Right atrium auricular region (tissue), 2 donors: ENCODE results near the gene MTMR2. TPM values are rescaled to one million over a fixed set of nuclear protein-coding genes. Genes with fewer than 3 reads are reported as not detected.
A peak's percentile ranks its signal among the peaks of the same experiment; 100 is the strongest.

Experiments
- DNase-seq: peaks from one replicate; pipeline ENCODE4 v3.0.0-alpha.2; 2019; ENCODE audit warnings: low spot score
- H3K27ac ChIP-seq, 2 donors: fragments of 200-600 bp; sonication (generic); 1 replicate in 1 of 2; 2 replicates in 1 of 2; pipeline ENCODE4 v1.5.1; 2016 to 2019
- H3K27me3 ChIP-seq, 2 donors: fragments of 200-600 bp; sonication (generic); one replicate each; pipeline versions ENCODE4 v1.5.1 to v1.6.0; 2017 to 2019
- H3K36me3 ChIP-seq: fragments of 200-600 bp; sonication (generic); one replicate; pipeline ENCODE4 v1.5.1; 2016
- H3K4me1 ChIP-seq, 2 donors: fragments of 200-600 bp; sonication (generic); one replicate each; pipeline versions ENCODE4 v1.5.1 to v1.6.0; 2017 to 2019
- H3K4me3 ChIP-seq, 2 donors: fragments of 200-600 bp; sonication (generic); 1 replicate in 1 of 2; 2 replicates in 1 of 2; pipeline ENCODE4 v1.5.1; 2017 to 2019; ENCODE audit warnings: mild to moderate bottlenecking in 1 of 2, moderate library complexity in 1 of 2
- H3K9me3 ChIP-seq, 2 donors: fragments of 200-600 bp; sonication (generic); one replicate each; pipeline ENCODE4 v1.5.1; 2019
- total RNA-seq, 2 donors: library from RNA; depleted of rRNA; stranded (reverse); fragments of >200 nt; gene quantifications; one replicate each; pipeline ENCODE4 v1.1.0, GENCODE V29; 2016
- TF ChIP-seq, protein P1 (sequence below), 2 donors: fragments of 200-600 bp; sonication (generic); IDR thresholded peaks; one replicate each; pipeline ENCODE4 v1.5.1; 2019; ENCODE audit warnings: antibody characterized with exemption in 2 of 2

MTMR2 gene
- total RNA-seq, 2 donors from 2014 or later: 14.9 to 15.3 TPM

DNA sequence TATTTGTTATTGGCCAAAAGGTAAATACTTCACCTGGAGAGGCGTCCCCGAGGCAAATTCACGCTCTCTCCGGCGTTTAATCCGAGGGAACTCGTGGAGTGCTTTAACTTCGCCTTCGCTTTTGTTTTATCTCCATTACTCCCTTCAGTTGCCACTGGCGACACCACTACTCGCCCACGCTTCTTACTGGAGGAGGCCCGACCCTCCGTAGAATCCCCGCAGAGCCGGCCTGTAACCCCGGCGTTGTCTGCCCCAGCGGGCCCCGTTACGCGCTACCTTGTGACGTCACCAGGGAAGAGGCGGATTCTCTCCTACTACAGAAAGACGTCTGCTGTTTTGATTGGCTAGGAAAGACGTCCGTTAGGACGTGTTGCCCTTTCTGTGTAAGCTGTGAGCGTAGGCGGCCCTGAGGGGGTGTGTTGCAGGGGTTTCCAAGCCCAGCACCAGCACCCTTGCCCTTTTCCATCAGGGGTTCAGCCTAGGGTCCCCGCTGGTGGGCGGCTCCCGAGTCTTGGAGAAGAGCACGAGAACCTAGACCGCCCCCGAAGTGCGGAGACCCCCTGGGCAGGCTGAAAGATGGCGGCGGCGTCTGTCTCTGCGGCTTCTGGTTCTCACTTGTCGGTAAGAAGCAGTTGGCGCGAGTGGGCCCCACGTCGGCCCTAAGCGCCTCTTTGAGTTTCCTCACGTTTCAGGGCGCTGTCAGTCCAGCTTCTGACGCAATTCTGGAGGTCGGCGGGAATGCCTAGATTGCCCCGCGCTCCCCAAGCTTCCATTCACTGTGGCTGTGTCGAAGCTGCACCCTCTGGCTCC lies 133.6 kb downstream of the MTMR2 start, which contains the start of gene CEP57:
TSS of gene CEP57 (plus strand) at position 376 of the 810 bp plus-strand sequence. CDS start at position 577, 201 bp downstream.
- DNase-seq: peak; percentile 96
- TF ChIP-seq, protein P1, sequence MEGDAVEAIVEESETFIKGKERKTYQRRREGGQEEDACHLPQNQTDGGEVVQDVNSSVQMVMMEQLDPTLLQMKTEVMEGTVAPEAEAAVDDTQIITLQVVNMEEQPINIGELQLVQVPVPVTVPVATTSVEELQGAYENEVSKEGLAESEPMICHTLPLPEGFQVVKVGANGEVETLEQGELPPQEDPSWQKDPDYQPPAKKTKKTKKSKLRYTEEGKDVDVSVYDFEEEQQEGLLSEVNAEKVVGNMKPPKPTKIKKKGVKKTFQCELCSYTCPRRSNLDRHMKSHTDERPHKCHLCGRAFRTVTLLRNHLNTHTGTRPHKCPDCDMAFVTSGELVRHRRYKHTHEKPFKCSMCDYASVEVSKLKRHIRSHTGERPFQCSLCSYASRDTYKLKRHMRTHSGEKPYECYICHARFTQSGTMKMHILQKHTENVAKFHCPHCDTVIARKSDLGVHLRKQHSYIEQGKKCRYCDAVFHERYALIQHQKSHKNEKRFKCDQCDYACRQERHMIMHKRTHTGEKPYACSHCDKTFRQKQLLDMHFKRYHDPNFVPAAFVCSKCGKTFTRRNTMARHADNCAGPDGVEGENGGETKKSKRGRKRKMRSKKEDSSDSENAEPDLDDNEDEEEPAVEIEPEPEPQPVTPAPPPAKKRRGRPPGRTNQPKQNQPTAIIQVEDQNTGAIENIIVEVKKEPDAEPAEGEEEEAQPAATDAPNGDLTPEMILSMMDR (IDR thresholded peaks at IDR 0.05): no peak
- H3K9me3 ChIP-seq: no peaks in the 10 kb centered on the region

DNA sequence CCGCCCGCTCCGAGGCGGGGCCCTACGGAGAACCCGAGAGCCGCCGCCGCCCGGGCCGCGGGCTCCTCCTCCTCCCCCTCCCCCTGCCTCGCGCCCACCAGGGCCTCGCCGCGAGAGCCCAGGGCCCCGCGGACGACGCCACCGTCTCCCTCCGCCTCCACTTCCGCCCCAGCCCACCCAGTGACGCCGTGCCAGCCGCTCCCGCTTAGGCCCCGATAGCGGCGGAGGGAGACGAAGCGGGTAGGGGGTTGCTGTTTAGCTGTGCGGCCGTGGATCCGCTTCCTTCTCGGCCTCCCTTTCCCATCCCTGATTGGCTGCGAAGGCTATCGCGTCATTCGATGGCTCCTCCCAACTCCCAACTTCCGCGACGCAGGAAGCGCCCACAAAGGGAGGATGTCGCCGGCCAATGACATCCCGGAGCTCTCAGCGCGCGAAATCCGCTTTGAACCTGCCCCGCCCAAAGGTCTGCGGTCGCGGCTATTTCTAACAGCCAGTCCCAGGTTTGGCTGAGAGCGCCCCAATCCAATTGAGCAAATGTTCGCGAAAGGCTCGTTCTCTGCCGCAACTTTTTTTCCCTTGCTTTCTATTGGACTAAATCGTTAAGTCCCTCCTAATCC lies 134.3 kb downstream of the MTMR2 start, which contains the start of gene FAM76B:
TSS of gene FAM76B (minus strand) at position 277 of the 617 bp plus-strand sequence. CDS start 304 bp downstream, outside the sequence.
- H3K36me3 ChIP-seq: peaks cover 16% of the 10 kb centered on the region
- H3K4me3 ChIP-seq: peak within 1 kb of the TSS; percentile 94 to 98
- DNase-seq: peak; percentile 97
- H3K9me3 ChIP-seq: no peaks in the 10 kb centered on the region
- H3K4me1 ChIP-seq: peaks cover 0 to 22% of the 10 kb centered on the region in 2 donors
- H3K27me3 ChIP-seq: no peaks in the 10 kb centered on the region
- peak within 1 kb of the TSS; percentile 99 to 100 for H3K27ac ChIP-seq
- TF ChIP-seq, protein P1 (IDR thresholded peaks at IDR 0.05): no peak

More for the DNA sequence above, 133.6 kb downstream of the MTMR2 start, which contains the start of gene CEP57:
- Histone ChIP-seq H3K4me1 (peaks cover 0 to 22% of the 10 kb centered on the region in 2 donors), H3K36me3 (peaks cover 9% of the 10 kb centered on the region), H3K4me3 (peak within 1 kb of the TSS; percentile 94 to 98), H3K27ac (peak within 1 kb of the TSS; percentile 99 to 100), H3K27me3 (no peaks in the 10 kb centered on the region)

DNA sequence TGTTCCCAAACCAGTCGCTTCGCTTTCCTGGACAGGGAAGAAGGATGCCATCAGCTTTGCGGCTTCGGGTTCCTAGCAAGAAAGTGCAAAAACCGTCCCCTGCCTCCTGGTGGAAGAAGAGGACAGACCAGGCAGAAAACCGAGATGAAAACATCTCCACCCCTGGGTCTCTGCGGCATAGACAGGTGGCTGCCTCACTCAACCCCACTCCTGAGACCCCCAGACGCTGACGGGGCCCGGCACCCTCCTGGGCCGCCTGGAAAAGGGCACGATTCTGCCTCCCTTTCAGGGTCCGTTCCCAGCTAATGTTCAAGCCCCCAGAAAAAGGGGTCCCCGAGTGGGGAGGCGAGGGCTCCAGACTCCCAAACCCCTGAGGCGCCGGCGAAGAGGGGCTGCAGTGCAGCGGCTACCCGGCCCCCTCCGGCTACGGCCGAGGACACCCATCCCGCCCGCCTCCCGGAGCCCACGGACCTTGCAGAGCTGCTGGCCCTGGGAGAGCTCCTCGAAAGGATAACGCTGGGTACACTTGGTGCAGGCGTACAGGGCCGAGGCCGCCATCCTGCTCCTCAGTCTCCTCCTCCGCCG lies 134.9 kb downstream of the MTMR2 start:
- Histone ChIP-seq H3K27me3 (no peaks in the 10 kb centered on the region), H3K4me1 (peaks cover 0 to 22% of the 10 kb centered on the region in 2 donors), H3K4me3 (peak overlapping the region; percentile 94 to 98), H3K9me3 (no peaks in the 10 kb centered on the region), H3K36me3 (peaks cover 20% of the 10 kb centered on the region), H3K27ac (peak overlapping the region; percentile 99 to 100)
- TF ChIP-seq, protein P1 (IDR thresholded peaks at IDR 0.05): no peak
- DNase-seq: no peak

Other genes with a start within 250 kb of the MTMR2 start
- gene FAM76B, start 134.3 kb downstream of the MTMR2 start, total RNA-seq: 1 to 10 TPM; 5.3 to 6.6 TPM
- 10 to 100 TPM; 16.1 to 20.0 TPM for gene CEP57, start 133.6 kb downstream of the MTMR2 start, total RNA-seq